H9 (cell line): ENCODE data around the gene PRR36. TPM values are rescaled to one million over a fixed set of nuclear protein-coding genes. Genes with fewer than 3 reads are reported as not detected.
A peak's percentile ranks its signal among the peaks of the same experiment; 100 is the strongest.

Experiments
- DNase-seq: peaks from one replicate; pipeline ENCODE4 v3.0.0-alpha.2; 2017
- H2AFZ ChIP-seq: one replicate; pipeline ENCODE4 v1.6.1; 2013; ENCODE audit warnings: mild to moderate bottlenecking, low read length, control low read depth, moderate library complexity
- H2AK5ac ChIP-seq: 2 replicates; pipeline ENCODE4 v1.6.1; 2013; ENCODE audit warnings: low read length, control low read depth, mixed read lengths; ENCODE audit not compliant: insufficient read length
- H2BK120ac ChIP-seq: one replicate; pipeline ENCODE4 v1.6.1; 2013; ENCODE audit warnings: low read depth, mild to moderate bottlenecking, low read length, control low read depth, inconsistent platforms; ENCODE audit not compliant: poor library complexity, severe bottlenecking
- H2BK12ac ChIP-seq: 2 replicates; pipeline ENCODE4 v1.6.1; 2013; ENCODE audit warnings: low read length, control low read depth, mixed read lengths, low read depth; ENCODE audit not compliant: insufficient read length
- H2BK15ac ChIP-seq: 2 replicates; pipeline ENCODE4 v1.6.1; 2013; ENCODE audit warnings: low read depth, low read length, control low read depth
- H2BK20ac ChIP-seq: one replicate; pipeline ENCODE4 v1.6.1; 2013; ENCODE audit warnings: low read depth, mild to moderate bottlenecking, low read length, control low read depth, inconsistent platforms; ENCODE audit not compliant: poor library complexity, severe bottlenecking
- H2BK5ac ChIP-seq: 2 replicates; pipeline ENCODE4 v1.6.1; 2013; ENCODE audit warnings: low read length, control low read depth, mixed read lengths; ENCODE audit not compliant: insufficient read length
- H3K14ac ChIP-seq: 2 replicates; pipeline ENCODE4 v1.6.1; 2013; ENCODE audit warnings: low read length, control low read depth; ENCODE audit not compliant: insufficient read depth
- H3K18ac ChIP-seq: 2 replicates; pipeline ENCODE4 v1.6.1; 2013; ENCODE audit warnings: low read depth, mild to moderate bottlenecking, mixed read lengths, low read length, control low read depth; ENCODE audit not compliant: insufficient read length
- H3K23ac ChIP-seq: 2 replicates; pipeline ENCODE4 v1.6.1; 2013; ENCODE audit warnings: low read length, control low read depth, mixed read lengths, low read depth; ENCODE audit not compliant: insufficient read length
- H3K23me2 ChIP-seq: 2 replicates; pipeline ENCODE4 v1.6.1; 2013; ENCODE audit warnings: low read depth, mild to moderate bottlenecking, mixed read lengths, low read length, control low read depth; ENCODE audit not compliant: insufficient read length, poor library complexity, severe bottlenecking
- H3K27ac ChIP-seq: 2 replicates; pipeline ENCODE4 v1.5.1; 2013; ENCODE audit warnings: low read length, control low read depth, mixed read lengths, low read depth; ENCODE audit not compliant: insufficient read length
- H3K27me3 ChIP-seq: 2 replicates; pipeline ENCODE4 v1.6.1; 2013; ENCODE audit warnings: low read length, control low read depth, inconsistent platforms; ENCODE audit not compliant: insufficient read depth
- H3K4ac ChIP-seq: 2 replicates; pipeline ENCODE4 v1.6.1; 2013; ENCODE audit warnings: low read depth, mild to moderate bottlenecking, control low read depth, inconsistent platforms, low read length, moderate library complexity
- H3K4me1 ChIP-seq: 2 replicates; pipeline ENCODE4 v1.6.1; 2013; ENCODE audit warnings: low read length, control low read depth, inconsistent platforms; ENCODE audit not compliant: insufficient read depth
- H3K4me2 ChIP-seq: 2 replicates; pipeline ENCODE4 v1.6.1; 2013; ENCODE audit warnings: low read length, control low read depth, mixed read lengths; ENCODE audit not compliant: insufficient read length, insufficient read depth
- H3K56ac ChIP-seq: 2 replicates; pipeline ENCODE4 v1.6.1; 2013; ENCODE audit warnings: low read depth, mild to moderate bottlenecking, mixed read lengths, low read length, control low read depth; ENCODE audit not compliant: insufficient read length
- H3K79me1 ChIP-seq: 2 replicates; pipeline ENCODE4 v1.6.1; 2013; ENCODE audit warnings: low read depth, mild to moderate bottlenecking, moderate library complexity, low read length, control low read depth, inconsistent platforms; ENCODE audit not compliant: insufficient read depth, poor library complexity, severe bottlenecking
- H3K79me2 ChIP-seq: 2 replicates; pipeline ENCODE4 v1.6.1; 2013; ENCODE audit warnings: low read length, control low read depth, inconsistent platforms; ENCODE audit not compliant: insufficient read depth
- H3K9ac ChIP-seq: 2 replicates; pipeline ENCODE4 v1.6.1; 2013; ENCODE audit warnings: low read length, control low read depth, mixed read lengths; ENCODE audit not compliant: insufficient read length; ENCODE audit errors: extremely low read depth
- H3K9me3 ChIP-seq: one replicate; pipeline ENCODE4 v1.6.1; 2013; ENCODE audit warnings: low read depth, low read length, inconsistent platforms; ENCODE audit not compliant: control insufficient read depth
- H3T11ph ChIP-seq: one replicate; pipeline ENCODE4 v1.6.1; 2013; ENCODE audit warnings: mild to moderate bottlenecking, low read length, control low read depth, inconsistent platforms
- H4K20me1 ChIP-seq: one replicate; pipeline ENCODE4 v1.6.1; 2013; ENCODE audit not compliant: control insufficient read depth, insufficient read length, insufficient read depth
- H4K5ac ChIP-seq: 2 replicates; pipeline ENCODE4 v1.6.1; 2013; ENCODE audit warnings: low read depth, mild to moderate bottlenecking, mixed read lengths, low read length, control low read depth; ENCODE audit not compliant: insufficient read length
- H4K8ac ChIP-seq: replicated peaks from 2 replicates; pipeline ENCODE4 v1.6.1; 2013; ENCODE audit warnings: low read length, control low read depth, mixed read lengths, low read depth; ENCODE audit not compliant: insufficient read length
- H4K91ac ChIP-seq: 2 replicates; pipeline ENCODE4 v1.6.1; 2013; ENCODE audit warnings: low read depth, mild to moderate bottlenecking, moderate library complexity, mixed read lengths, low read length, control low read depth; ENCODE audit not compliant: insufficient read length
- H3K27ac Mint-ChIP-seq, 3 experiments: 2 replicates in 2 of 3; 3 replicates in 1 of 3; pipeline ENCODE4 v1.8.0; 2020 to 2021; ENCODE audit warnings: mixed read lengths in 3 of 3, mild to moderate bottlenecking in 1 of 3, moderate library complexity in 1 of 3
- H3K27me3 Mint-ChIP-seq: 2 replicates; pipeline ENCODE4 v1.8.0; 2021; ENCODE audit warnings: low read depth, mild to moderate bottlenecking, moderate library complexity, mixed read lengths
- H3K36me3 Mint-ChIP-seq, 3 experiments: 2 replicates in 2 of 3; 3 replicates in 1 of 3; pipeline ENCODE4 v1.8.0; 2020 to 2021; ENCODE audit warnings: low read depth in 3 of 3, mixed read lengths in 3 of 3; ENCODE audit not compliant: insufficient read depth in 1 of 3
- H3K4me1 Mint-ChIP-seq, 2 experiments: 2 replicates each; pipeline ENCODE4 v1.8.0; 2020; ENCODE audit warnings: mixed read lengths in 2 of 2
- H3K4me3 Mint-ChIP-seq, 2 experiments: 2 replicates in 1 of 2; 3 replicates in 1 of 2; pipeline ENCODE4 v1.8.0; 2020 to 2021; ENCODE audit warnings: mild to moderate bottlenecking in 2 of 2, mixed read lengths in 2 of 2, moderate library complexity in 1 of 2
- H3K9me3 Mint-ChIP-seq, 2 experiments: 2 replicates in 1 of 2; 3 replicates in 1 of 2; pipeline ENCODE4 v1.8.0; 2020; ENCODE audit warnings: mild to moderate bottlenecking in 2 of 2, mixed read lengths in 2 of 2, moderate library complexity in 1 of 2
- CTCF ChIP-seq: fragments of 200-600 bp; sonication (generic); conservative IDR thresholded peaks from 3 replicates; pipeline ENCODE4 v1.8.0; 2021; ENCODE audit warnings: antibody characterized with exemption, mild to moderate bottlenecking
- WGBS: extraction: QIAGEN DNeasy Blood & Tissue Kit; methylation state at CpG from one replicate; pipeline ENCODE4 v1.1.7; 2013; ENCODE audit warnings: missing lambda C conversion rate, low lambda C conversion rate, mixed read lengths; ENCODE audit not compliant: insufficient read length; ENCODE audit errors: extremely low coverage; 5-methylcytosine and 5-hydroxymethylcytosine counted together
- total RNA-seq: library from RNA; stranded (reverse); gene quantifications from 2 replicates; pipeline ENCODE4 v1.2.1, GENCODE V29; 2021

PRR36 gene
- total RNA-seq, 1 experiment from 2014 or later: 20.4 TPM

GRCh38 chr19:7862413-7862951, 11.7 kb downstream of the PRR36 start:
- H3K79me1 ChIP-seq: no peaks in the 10 kb centered on the region
- Mint-ChIP-seq H3K9me3 (no peaks in the 10 kb centered on the region), H3K27me3 (peaks cover 57% of the 10 kb centered on the region), H3K36me3 (no peaks in the 10 kb centered on the region; a peak in 1 of 7 replicates), H3K27ac (0 out of 7 replicates have a peak overlapping the region, but pooled peaks of 1 of the 3 experiments have one; percentile 37), H3K4me1 (peaks cover 13 to 39% of the 10 kb centered on the region in 2 experiments), H3K4me3 (peak overlapping the region; percentile 62 to 85)
- WGBS: no CpG with 5 or more reads among the region's 67 CpGs
- H3K9ac ChIP-seq: no peak overlapping the region
- H3K4ac ChIP-seq: no peak overlapping the region
- H3K56ac ChIP-seq: no peak overlapping the region
- H2BK5ac ChIP-seq: no peak overlapping the region
- no peak overlapping the region for H2AK5ac ChIP-seq
- H2BK120ac ChIP-seq: no peak overlapping the region
- H3K79me2 ChIP-seq: no peaks in the 10 kb centered on the region
- no peak overlapping the region for H4K8ac ChIP-seq
- no peak overlapping the region for H2BK12ac ChIP-seq
- no peak overlapping the region for H3K27ac ChIP-seq
- peak overlapping the region; percentile 69 for H3K4me2 ChIP-seq
- peaks cover 15% of the 10 kb centered on the region for H3K23me2 ChIP-seq
- peaks cover 6% of the 10 kb centered on the region for H4K20me1 ChIP-seq
- no peak overlapping the region for H2BK15ac ChIP-seq
- no peaks in the 10 kb centered on the region for H3K9me3 ChIP-seq
- no peak overlapping the region for H3K23ac ChIP-seq
- DNase-seq: peak; percentile 98
- no peak for TF ChIP-seq CTCF
- H3K18ac ChIP-seq: peak overlapping the region; percentile 12
- H2AFZ ChIP-seq: no peak overlapping the region
- no peak overlapping the region for H2BK20ac ChIP-seq
- H4K5ac ChIP-seq: no peak overlapping the region
- no peaks in the 10 kb centered on the region; the same call in 1 of the 2 replicates for H3K4me1 ChIP-seq
- H4K91ac ChIP-seq: no peak overlapping the region
- no peak overlapping the region for H3T11ph ChIP-seq
- H3K27me3 ChIP-seq: peaks cover 4% of the 10 kb centered on the region; the same call in 1 of the 2 replicates
- H3K14ac ChIP-seq: peak overlapping the region; percentile 33; the same call in 1 of the 2 replicates
